Trophoblast cell (in vitro differentiated cells and primary cell): ENCODE measurements around the gene TECTB.

Experiments used
- DNase-seq, 2 donors: peaks; one replicate each; pipeline ENCODE4 v3.0.0-alpha.2; 2016
- H2AFZ ChIP-seq: 2 replicates; pipeline ENCODE4 v1.6.1; 2013; ENCODE audit warnings: low read length, moderate library complexity, mild to moderate bottlenecking; ENCODE audit not compliant: insufficient read depth, poor library complexity
- H2AK5ac ChIP-seq: 2 replicates; pipeline ENCODE4 v1.6.1; 2013; ENCODE audit warnings: mild to moderate bottlenecking, low read length
- H2BK120ac ChIP-seq: 2 replicates; pipeline ENCODE4 v1.6.1; 2013; ENCODE audit warnings: low read length, mild to moderate bottlenecking, moderate library complexity; ENCODE audit not compliant: insufficient read depth, poor library complexity
- H2BK12ac ChIP-seq: 2 replicates; pipeline ENCODE4 v1.6.1; 2013; ENCODE audit warnings: mild to moderate bottlenecking, low read length, moderate library complexity
- H2BK5ac ChIP-seq: 2 replicates; pipeline ENCODE4 v1.6.1; 2013; ENCODE audit warnings: low read length, low read depth, moderate library complexity, mild to moderate bottlenecking; ENCODE audit not compliant: poor library complexity
- H3K14ac ChIP-seq: 2 replicates; pipeline ENCODE4 v1.6.1; 2013; ENCODE audit warnings: mild to moderate bottlenecking, low read length
- H3K18ac ChIP-seq: 2 replicates; pipeline ENCODE4 v1.6.1; 2013; ENCODE audit warnings: mild to moderate bottlenecking, low read length
- H3K23ac ChIP-seq: 2 replicates; pipeline ENCODE4 v1.6.1; 2013; ENCODE audit warnings: low read length
- H3K27ac ChIP-seq: 2 replicates; pipeline ENCODE4 v1.5.1; 2013; ENCODE audit warnings: low read depth, mild to moderate bottlenecking, inconsistent platforms, low read length, moderate library complexity
- H3K27me3 ChIP-seq: 2 replicates; pipeline ENCODE4 v1.6.1; 2013; ENCODE audit warnings: inconsistent platforms, mild to moderate bottlenecking, low read length, moderate library complexity; ENCODE audit not compliant: insufficient read depth
- H3K36me3 ChIP-seq, 2 experiments: 1 replicate in 1 of 2; 2 replicates in 1 of 2; pipeline ENCODE4 v1.6.1; 2013; ENCODE audit warnings: low read length in 2 of 2, mild to moderate bottlenecking in 2 of 2, moderate library complexity in 1 of 2; ENCODE audit not compliant: insufficient read depth in 2 of 2, control insufficient read depth in 1 of 2
- H3K4ac ChIP-seq: 2 replicates; pipeline ENCODE4 v1.6.1; 2013; ENCODE audit warnings: low read depth, mild to moderate bottlenecking, low read length, moderate library complexity
- H3K4me1 ChIP-seq, 2 experiments: 1 replicate in 1 of 2; 2 replicates in 1 of 2; pipeline ENCODE4 v1.6.1; 2013; ENCODE audit warnings: low read length in 2 of 2, mild to moderate bottlenecking in 2 of 2, moderate library complexity in 1 of 2; ENCODE audit not compliant: insufficient read depth in 2 of 2, control insufficient read depth in 1 of 2
- H3K4me2 ChIP-seq: 2 replicates; pipeline ENCODE4 v1.6.1; 2013; ENCODE audit warnings: inconsistent platforms, mild to moderate bottlenecking, low read length, moderate library complexity
- H3K4me3 ChIP-seq: 2 replicates; pipeline ENCODE4 v1.5.1; 2013; ENCODE audit warnings: mild to moderate bottlenecking, low read depth, low read length, inconsistent platforms
- H3K79me1 ChIP-seq: one replicate; pipeline ENCODE4 v1.6.1; 2013; ENCODE audit warnings: low read length
- H3K79me2 ChIP-seq: 2 replicates; pipeline ENCODE4 v1.6.1; 2013; ENCODE audit warnings: low read length, mild to moderate bottlenecking; ENCODE audit not compliant: control insufficient read depth, insufficient read depth, poor library complexity
- H3K9ac ChIP-seq: 2 replicates; pipeline ENCODE4 v1.6.1; 2013; ENCODE audit warnings: mild to moderate bottlenecking, low read length
- H3K9me3 ChIP-seq: 2 replicates; pipeline ENCODE4 v1.6.1; 2013; ENCODE audit warnings: low read depth, mild to moderate bottlenecking, control low read depth, inconsistent platforms, low read length; ENCODE audit not compliant: insufficient read depth
- H4K12ac ChIP-seq: 2 replicates; pipeline ENCODE4 v1.6.1; 2013; ENCODE audit warnings: low read depth, mild to moderate bottlenecking, low read length, moderate library complexity
- H4K8ac ChIP-seq: 2 replicates; pipeline ENCODE4 v1.6.1; 2013; ENCODE audit warnings: low read depth, mild to moderate bottlenecking, low read length, moderate library complexity
- H4K91ac ChIP-seq: one replicate; pipeline ENCODE4 v1.6.1; 2013; ENCODE audit warnings: low read depth, mild to moderate bottlenecking, low read length, moderate library complexity
- WGBS: extraction: QIAGEN DNeasy Blood & Tissue Kit; methylation state at CpG from one replicate; pipeline ENCODE4 v1.1.7; 2013; ENCODE audit warnings: missing lambda C conversion rate; ENCODE audit not compliant: insufficient read length, insufficient coverage; ENCODE audit errors: extremely low coverage; 5-methylcytosine and 5-hydroxymethylcytosine counted together

Gene TECTB

DNA sequence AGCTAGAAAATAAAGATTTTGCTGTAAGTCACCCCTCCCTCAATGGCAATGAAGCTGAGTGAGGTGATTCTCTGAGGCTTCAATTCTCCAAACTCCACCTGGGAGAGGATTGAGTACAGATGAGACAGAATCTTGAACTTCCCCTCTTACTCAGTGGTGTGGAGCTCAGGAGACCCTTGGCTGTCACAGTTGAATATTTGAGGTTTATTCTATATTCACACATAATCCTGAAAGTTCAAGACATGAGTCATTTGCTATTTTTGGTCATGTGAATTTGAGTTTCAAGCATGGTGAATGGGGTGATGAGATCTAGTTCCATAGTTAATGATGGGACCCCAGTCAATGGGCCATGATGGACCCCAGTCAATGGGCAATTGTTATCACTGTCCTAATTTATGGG, 13.9 kb upstream of the TECTB start:
- Histone ChIP-seq H4K91ac (no peak overlapping the region), H3K4me2 (no peak overlapping the region), H3K23ac (no peak overlapping the region), H3K79me1 (no peaks in the 10 kb centered on the region), H3K18ac (no peak overlapping the region), H3K14ac (no peak overlapping the region), H3K4me3 (no peak overlapping the region), H2BK120ac (no peak overlapping the region), H3K79me2 (no peaks in the 10 kb centered on the region), H3K4ac (no peak overlapping the region), H2BK5ac (no peak overlapping the region), H3K27me3 (no peaks in the 10 kb centered on the region), H4K8ac (no peak overlapping the region), H3K4me1 (no peaks in the 10 kb centered on the region), H3K9ac (no peak overlapping the region), H2AFZ (no peak overlapping the region), H3K9me3 (no peaks in the 10 kb centered on the region), H3K36me3 (no peaks in the 10 kb centered on the region), H4K12ac (no peak overlapping the region), H2AK5ac (no peak overlapping the region), H2BK12ac (no peak overlapping the region), H3K27ac (no peak overlapping the region)
- no peak for DNase-seq

DNA sequence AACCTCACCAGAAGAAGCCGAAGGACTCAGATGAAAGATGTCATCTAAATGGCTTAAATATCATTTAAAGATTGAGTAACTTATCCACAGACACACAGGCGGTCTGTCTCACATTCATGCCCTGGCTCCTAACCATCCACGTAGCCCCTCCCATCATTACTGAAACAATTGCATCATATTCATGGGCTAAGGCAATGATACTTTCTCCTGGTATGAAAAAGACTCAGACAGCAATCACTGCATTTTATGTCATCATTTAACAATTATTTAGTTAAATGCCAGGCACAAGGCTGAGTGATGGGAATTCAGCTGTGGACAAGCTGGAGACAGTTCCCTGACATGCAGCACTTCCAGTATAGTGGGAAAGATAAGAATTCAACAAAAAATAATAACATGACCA, 11.2 kb upstream of the TECTB start:
- no peak overlapping the region for H3K27ac ChIP-seq
- no peak overlapping the region for H4K12ac ChIP-seq
- H2AK5ac ChIP-seq, result no peak overlapping the region
- H4K8ac ChIP-seq, result no peak overlapping the region
- no peak overlapping the region for H2BK5ac ChIP-seq
- no peak overlapping the region for H3K18ac ChIP-seq
- no peak overlapping the region for H2BK120ac ChIP-seq
- DNase-seq, result peak; percentile 54 to 80
- no peak overlapping the region for H3K4ac ChIP-seq
- H3K9me3 ChIP-seq, result no peaks in the 10 kb centered on the region
- H3K79me2 ChIP-seq, result no peaks in the 10 kb centered on the region
- H3K9ac ChIP-seq, result no peak overlapping the region
- H3K79me1 ChIP-seq, result no peaks in the 10 kb centered on the region
- H3K4me3 ChIP-seq, result no peak overlapping the region
- H3K4me1 ChIP-seq, result no peaks in the 10 kb centered on the region
- no peak overlapping the region for H4K91ac ChIP-seq
- H3K14ac ChIP-seq, result no peak overlapping the region
- no peak overlapping the region for H3K4me2 ChIP-seq
- no peak overlapping the region for H2AFZ ChIP-seq
- H2BK12ac ChIP-seq, result no peak overlapping the region
- no CpG with 5 or more reads among the region's 3 CpGs for WGBS
- H3K23ac ChIP-seq, result no peak overlapping the region
- no peaks in the 10 kb centered on the region for H3K36me3 ChIP-seq
- no peaks in the 10 kb centered on the region for H3K27me3 ChIP-seq

DNA sequence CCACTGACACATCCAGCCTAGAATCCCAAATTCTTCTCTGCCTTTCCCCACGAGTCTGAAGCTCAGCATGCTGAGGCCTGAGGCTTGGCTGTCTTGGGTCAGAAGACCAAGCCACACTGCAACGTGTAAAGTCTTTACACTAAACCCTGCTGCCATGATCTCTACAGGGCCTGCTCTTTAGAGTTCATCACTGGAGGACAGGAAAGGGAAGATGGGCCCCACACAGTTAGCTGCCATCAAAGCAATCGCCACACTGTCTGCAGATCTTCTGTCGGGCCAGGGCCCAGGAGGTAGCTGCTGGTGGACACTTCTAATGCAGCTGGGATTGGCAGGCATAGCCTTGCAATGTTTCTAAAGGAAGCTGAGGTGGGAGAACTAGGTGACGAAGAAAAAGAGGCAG, 8.4 kb upstream of the TECTB start:
- no peak overlapping the region for H3K4me3 ChIP-seq
- no peak overlapping the region for H4K91ac ChIP-seq
- no peak overlapping the region for H2AK5ac ChIP-seq
- H3K36me3 ChIP-seq, result no peaks in the 10 kb centered on the region
- H3K79me1 ChIP-seq, result no peaks in the 10 kb centered on the region
- no peak overlapping the region for H3K14ac ChIP-seq
- no peaks in the 10 kb centered on the region for H3K27me3 ChIP-seq
- H3K4me1 ChIP-seq, result no peaks in the 10 kb centered on the region
- no peaks in the 10 kb centered on the region for H3K79me2 ChIP-seq
- no CpG with 5 or more reads among the region's 5 CpGs for WGBS
- no peak overlapping the region for H2BK5ac ChIP-seq
- no peak overlapping the region for H3K23ac ChIP-seq
- no peak overlapping the region for H2BK120ac ChIP-seq
- DNase-seq, result no peak
- H4K8ac ChIP-seq, result no peak overlapping the region
- H3K18ac ChIP-seq, result no peak overlapping the region
- H3K9ac ChIP-seq, result no peak overlapping the region
- H2AFZ ChIP-seq, result no peak overlapping the region
- H3K4me2 ChIP-seq, result no peak overlapping the region
- H3K27ac ChIP-seq, result no peak overlapping the region
- H2BK12ac ChIP-seq, result no peak overlapping the region
- H3K4ac ChIP-seq, result no peak overlapping the region
- H4K12ac ChIP-seq, result no peak overlapping the region
- H3K9me3 ChIP-seq, result no peaks in the 10 kb centered on the region

DNA sequence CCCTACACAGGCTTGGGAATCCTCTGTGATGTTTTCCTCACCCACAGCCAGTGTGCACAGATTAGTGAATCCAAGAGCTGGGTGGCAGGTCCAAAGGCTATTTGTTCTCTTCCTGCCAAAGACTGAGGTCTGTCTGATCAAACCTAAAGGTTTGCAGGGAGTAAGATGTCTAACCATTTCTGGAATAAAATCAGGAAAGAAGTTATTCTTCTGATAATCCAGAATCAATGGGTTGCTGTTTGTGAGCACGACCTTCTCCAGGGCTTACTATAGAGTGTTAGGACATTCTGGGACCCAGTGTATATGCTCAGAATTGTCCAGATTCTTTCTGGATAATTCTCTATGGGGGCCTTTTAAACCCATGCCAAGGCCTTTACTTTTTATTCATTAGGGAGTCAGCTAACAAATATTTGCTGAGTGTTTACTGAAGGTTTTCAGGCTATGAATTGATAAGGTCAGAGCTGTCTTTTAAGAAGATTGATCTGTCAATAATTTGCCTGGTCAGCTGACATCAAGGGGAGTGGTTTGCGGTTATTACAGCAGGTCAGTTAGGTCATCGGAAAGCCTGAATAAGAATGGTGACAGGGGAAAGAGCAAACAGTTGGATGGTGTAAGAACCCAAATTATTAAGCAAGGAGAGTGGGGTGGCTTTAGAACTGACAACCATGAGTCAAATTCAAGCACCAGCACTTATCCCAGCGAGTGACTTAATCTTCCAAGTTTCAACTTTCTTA, 7.5 kb upstream of the TECTB start:
- no CpG with 5 or more reads among the region's 4 CpGs for WGBS
- no peak overlapping the region for H3K4me2 ChIP-seq
- no peak for DNase-seq
- H4K91ac ChIP-seq, result no peak overlapping the region
- no peak overlapping the region for H3K4me3 ChIP-seq
- no peak overlapping the region for H2BK120ac ChIP-seq
- no peak overlapping the region for H2AK5ac ChIP-seq
- H3K27me3 ChIP-seq, result no peaks in the 10 kb centered on the region
- no peaks in the 10 kb centered on the region for H3K9me3 ChIP-seq
- no peak overlapping the region for H3K23ac ChIP-seq
- no peak overlapping the region for H3K18ac ChIP-seq
- H2BK5ac ChIP-seq, result no peak overlapping the region
- no peak overlapping the region for H3K14ac ChIP-seq
- H3K79me1 ChIP-seq, result no peaks in the 10 kb centered on the region
- no peak overlapping the region for H3K27ac ChIP-seq
- H2AFZ ChIP-seq, result no peak overlapping the region
- no peak overlapping the region for H3K9ac ChIP-seq
- no peaks in the 10 kb centered on the region for H3K79me2 ChIP-seq
- no peak overlapping the region for H4K8ac ChIP-seq
- H3K36me3 ChIP-seq, result no peaks in the 10 kb centered on the region
- H2BK12ac ChIP-seq, result no peak overlapping the region
- H3K4ac ChIP-seq, result no peak overlapping the region
- H3K4me1 ChIP-seq, result no peaks in the 10 kb centered on the region
- no peak overlapping the region for H4K12ac ChIP-seq
